H1 (cell line): ENCODE data around the gene CENPB. TPM values are rescaled to one million over a fixed set of nuclear protein-coding genes. Genes with fewer than 3 reads are reported as not detected.
A peak's percentile ranks its signal among the peaks of the same experiment; 100 is the strongest.

Source experiments
- CEBPB ChIP-seq: IDR thresholded peaks from 2 replicates; pipeline ENCODE4 v1.6.1; 2012; ENCODE audit warnings: low read depth, low read length
- CHD2 ChIP-seq: IDR thresholded peaks from 2 replicates; pipeline ENCODE4 v1.6.1; 2012; ENCODE audit warnings: low read length, improper control_type of control experiment
- CTBP2 ChIP-seq: IDR thresholded peaks from 2 replicates; pipeline ENCODE4 v1.7.0; 2011; ENCODE audit warnings: borderline replicate concordance, mild to moderate bottlenecking, moderate library complexity, mixed read lengths, low read length; ENCODE audit not compliant: insufficient read depth, insufficient read length
- CTCF ChIP-seq, 3 experiments: IDR thresholded peaks; 1 replicate in 2 of 3; 2 replicates in 1 of 3; pipeline versions ENCODE4 v1.5.1 to v1.6.1; 2011; ENCODE audit warnings: low read length in 3 of 3, mild to moderate bottlenecking in 3 of 3, inconsistent platforms in 2 of 3, low read depth in 1 of 3, moderate library complexity in 1 of 3; ENCODE audit not compliant: insufficient read depth in 1 of 3; ENCODE audit errors: control extremely low read depth in 1 of 3
- E2F6 ChIP-seq: IDR thresholded peaks from 2 replicates; pipeline ENCODE4 v1.6.1; 2012; ENCODE audit warnings: inconsistent platforms
- GABPA ChIP-seq: IDR thresholded peaks from 2 replicates; pipeline ENCODE4 v1.6.1; 2011; ENCODE audit warnings: mild to moderate bottlenecking, low read length, moderate library complexity, borderline replicate concordance; ENCODE audit not compliant: insufficient read depth
- HDAC2 ChIP-seq, 2 experiments: fragments of 300-600 bp in 1 of 2; sonication (generic) in 1 of 2; IDR thresholded peaks; 2 replicates each; pipeline ENCODE4 v1.6.1; 2011 to 2012; ENCODE audit warnings: low read depth in 2 of 2, low read length in 2 of 2, mild to moderate bottlenecking in 2 of 2, moderate library complexity in 2 of 2, borderline replicate concordance in 1 of 2, inconsistent platforms in 1 of 2
- MAX ChIP-seq: IDR thresholded peaks from 2 replicates; pipeline ENCODE4 v1.6.1; 2012; ENCODE audit warnings: inconsistent platforms
- RAD21 ChIP-seq, 2 experiments: IDR thresholded peaks in 1 of 2; conservative IDR thresholded peaks in 1 of 2; 2 replicates each; pipeline ENCODE4 v1.6.1; 2011; ENCODE audit warnings: low read depth in 2 of 2, low read length in 2 of 2, improper control_type of control experiment in 1 of 2, inconsistent platforms in 1 of 2, mild to moderate bottlenecking in 1 of 2, moderate library complexity in 1 of 2
- SAP30 ChIP-seq: fragments of 300-600 bp; sonication (generic); IDR thresholded peaks from 2 replicates; pipeline ENCODE4 v1.7.1; 2012; ENCODE audit warnings: low read length, moderate library complexity, mild to moderate bottlenecking, inconsistent platforms; ENCODE audit not compliant: insufficient read depth, insufficient replicate concordance
- SIN3A ChIP-seq, 2 experiments: IDR thresholded peaks in 1 of 2; conservative IDR thresholded peaks in 1 of 2; 2 replicates each; pipeline ENCODE4 v1.6.1; 2011 to 2012; ENCODE audit warnings: low read length in 2 of 2, improper control_type of control experiment in 1 of 2, low read depth in 1 of 2, mild to moderate bottlenecking in 1 of 2
- SIX5 ChIP-seq: IDR thresholded peaks from 2 replicates; pipeline ENCODE4 v1.6.1; 2011; ENCODE audit warnings: mild to moderate bottlenecking, low read depth, low read length
- SP4 ChIP-seq: IDR thresholded peaks from 2 replicates; pipeline ENCODE4 v1.6.1; 2012; ENCODE audit warnings: low read length, inconsistent platforms
- polyA plus RNA-seq, 7 experiments: library from polyadenylated mRNA; depleted of rRNA in 3 of 7; stranded (reverse) in 5 of 7; unstranded in 2 of 7; fragments of >200 nt in 5 of 7; fragments of 200-250 nt in 2 of 7; gene quantifications; 1 replicate in 5 of 7; 2 replicates in 1 of 7; 4 replicates in 1 of 7; pipeline versions ENCODE4 v1.2.1 to v1.2.3, GENCODE V29; 2011 to 2013; ENCODE audit warnings: missing spikeins in 2 of 7, mixed read lengths in 2 of 7
- total RNA-seq: library from RNA; stranded (reverse); fragmentation: NEBNext Ultra II Directional; extraction: Animal tissue kit (Norgen Biotek cat#: 25700); gene quantifications from 2 replicates; pipeline ENCODE4 v1.2.1, GENCODE V29; 2021

CENPB gene
- total and polyA plus RNA-seq, 2 of the 8 experiments (the other 6 are each of a cell fraction or from before 2014, with no cell fraction given), result 17.7 to 51.6 TPM

GRCh38 chr20:3786126-3786484 is 435 bp downstream of the CENPB start (continued):
- no peak for TF ChIP-seq CTCF (IDR thresholded peaks at IDR 0.05; ENCODE audit: control extremely low read depth in 1 of 3, insufficient read depth in 1 of 3, low read depth in 1 of 3, low read length in 3 of 3)
- TF ChIP-seq CTBP2, result no peak
- TF ChIP-seq SP4, result no peak
- TF ChIP-seq SAP30, result no peak
- TF ChIP-seq RAD21 (IDR thresholded peaks at IDR 0.05 in 1 of 2, conservative IDR thresholded peaks at IDR 0.05 in 1 of 2; ENCODE audit: low read depth in 2 of 2, low read length in 2 of 2), result no peak
- no peak for TF ChIP-seq CEBPB
- no peak for TF ChIP-seq SIX5
- TF ChIP-seq MAX, result peak; percentile 90
- TF ChIP-seq E2F6, result peak; percentile 81
- TF ChIP-seq CHD2, result 0 out of 2 replicates have a peak, but pooled peaks have one; percentile 32
- TF ChIP-seq SIN3A (conservative IDR thresholded peaks at IDR 0.05 in 1 of 2, IDR thresholded peaks at IDR 0.05 in 1 of 2; ENCODE audit: low read depth in 1 of 2, low read length in 2 of 2), result peak in 1 of 2 experiments; percentile 7; a peak in 1 of 4 replicates
- 0 out of 4 replicates have a peak, but pooled peaks of 1 of the 2 experiments have one; percentile 33 for TF ChIP-seq HDAC2 (IDR thresholded peaks at IDR 0.05; ENCODE audit: borderline replicate concordance in 1 of 2, low read depth in 2 of 2, low read length in 2 of 2)
- TF ChIP-seq GABPA, result no peak
